Measurements from ENCODE around the gene PTPN9. TPM values are rescaled to one million over a fixed set of nuclear protein-coding genes. Genes with fewer than 3 reads are reported as not detected.

The PTPN9 gene
- total and polyA plus RNA-seq, 2 of the 13 experiments (the other 11 are each of a cell fraction or from before 2014, with no cell fraction given) = 16.6 to 19.9 TPM

- TF ChIP-seq, protein P1, sequence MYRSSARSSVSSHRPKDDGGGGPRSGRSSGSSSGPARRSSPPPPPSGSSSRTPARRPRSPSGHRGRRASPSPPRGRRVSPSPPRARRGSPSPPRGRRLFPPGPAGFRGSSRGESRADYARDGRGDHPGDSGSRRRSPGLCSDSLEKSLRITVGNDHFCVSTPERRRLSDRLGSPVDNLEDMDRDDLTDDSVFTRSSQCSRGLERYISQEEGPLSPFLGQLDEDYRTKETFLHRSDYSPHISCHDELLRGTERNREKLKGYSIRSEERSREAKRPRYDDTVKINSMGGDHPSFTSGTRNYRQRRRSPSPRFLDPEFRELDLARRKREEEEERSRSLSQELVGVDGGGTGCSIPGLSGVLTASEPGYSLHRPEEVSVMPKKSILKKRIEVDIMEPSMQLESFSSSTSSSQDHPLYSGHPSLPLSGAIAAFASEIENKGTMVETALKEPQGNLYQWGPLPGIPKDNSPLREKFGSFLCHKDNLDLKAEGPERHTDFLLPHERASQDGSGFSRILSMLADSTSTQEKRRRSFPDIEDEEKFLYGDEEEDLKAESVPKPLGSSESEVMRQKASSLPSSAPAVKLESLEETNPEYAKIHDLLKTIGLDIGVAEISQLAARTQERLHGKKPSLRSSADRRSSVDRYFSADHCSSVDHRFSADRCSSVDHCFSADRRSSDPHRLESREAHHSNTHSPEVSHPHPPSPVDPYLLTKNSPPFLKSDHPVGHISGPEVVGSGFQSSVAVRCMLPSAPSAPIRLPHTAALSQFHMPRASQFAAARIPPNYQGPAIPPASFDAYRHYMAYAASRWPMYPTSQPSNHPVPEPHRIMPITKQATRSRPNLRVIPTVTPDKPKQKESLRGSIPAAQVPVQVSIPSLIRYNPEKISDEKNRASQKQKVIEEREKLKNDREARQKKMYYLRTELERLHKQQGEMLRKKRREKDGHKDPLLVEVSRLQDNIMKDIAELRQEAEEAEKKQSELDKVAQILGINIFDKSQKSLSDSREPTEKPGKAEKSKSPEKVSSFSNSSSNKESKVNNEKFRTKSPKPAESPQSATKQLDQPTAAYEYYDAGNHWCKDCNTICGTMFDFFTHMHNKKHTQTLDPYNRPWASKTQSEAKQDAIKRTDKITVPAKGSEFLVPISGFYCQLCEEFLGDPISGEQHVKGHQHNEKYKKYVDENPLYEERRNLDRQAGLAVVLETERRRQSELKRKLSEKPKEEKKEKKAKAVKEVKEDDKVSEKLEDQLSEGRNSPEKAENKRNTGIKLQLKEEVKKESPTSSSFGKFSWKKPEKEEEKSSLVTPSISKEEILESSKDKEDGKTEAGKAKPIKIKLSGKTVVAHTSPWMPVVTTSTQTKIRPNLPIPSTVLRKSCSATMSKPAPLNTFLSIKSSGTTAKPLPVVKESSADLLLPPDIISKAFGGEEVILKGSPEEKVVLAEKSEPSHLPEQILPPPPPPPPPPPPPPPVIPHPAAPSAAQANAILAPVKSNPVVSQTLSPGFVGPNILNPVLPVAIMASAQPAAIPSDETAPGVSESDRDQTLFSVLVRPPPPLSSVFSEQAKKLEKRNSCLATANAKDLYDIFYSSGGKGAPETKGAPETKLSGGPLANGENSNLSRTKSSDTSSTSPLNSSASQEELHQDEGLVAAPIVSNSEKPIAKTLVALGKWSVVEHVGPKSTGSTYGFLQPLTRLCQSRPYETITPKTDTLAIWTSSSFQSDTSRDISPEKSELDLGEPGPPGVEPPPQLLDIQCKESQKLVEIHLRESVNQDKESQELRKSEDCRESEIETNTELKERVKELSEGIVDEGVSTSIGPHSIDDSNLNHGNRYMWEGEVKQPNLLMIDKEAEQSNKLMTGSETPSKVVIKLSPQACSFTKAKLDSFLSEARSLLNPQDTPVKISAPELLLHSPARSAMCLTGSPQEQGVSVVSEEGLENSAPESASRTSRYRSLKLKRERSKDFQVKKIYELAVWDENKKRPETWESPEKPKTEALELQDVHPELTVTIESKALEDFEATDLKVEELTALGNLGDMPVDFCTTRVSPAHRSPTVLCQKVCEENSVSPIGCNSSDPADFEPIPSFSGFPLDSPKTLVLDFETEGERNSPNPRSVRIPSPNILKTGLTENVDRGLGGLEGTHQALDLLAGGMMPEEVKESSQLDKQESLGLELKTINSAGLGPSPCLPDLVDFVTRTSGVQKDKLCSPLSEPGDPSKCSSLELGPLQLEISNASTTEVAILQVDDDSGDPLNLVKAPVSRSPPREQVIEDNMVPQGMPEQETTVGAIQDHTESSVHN (CRISPR knock-in tag; IDR thresholded peaks at IDR 0.05) = no peak
- TF ChIP-seq SRY (CRISPR knock-in tag; IDR thresholded peaks at IDR 0.05) (0 out of 2 replicates have a peak, but pooled peaks have one; percentile 52), FOXC1 (CRISPR knock-in tag; IDR thresholded peaks at IDR 0.05; ENCODE audit: borderline replicate concordance) (no peak), CBX2 (IDR thresholded peaks at IDR 0.05; ENCODE audit: low read depth, low read length) (no peak), CBX2 (CRISPR knock-in tag; IDR thresholded peaks at IDR 0.05; ENCODE audit: low read depth) (no peak), SALL1 (CRISPR knock-in tag; IDR thresholded peaks at IDR 0.05) (no peak), NFE2L1 (CRISPR knock-in tag; IDR thresholded peaks at IDR 0.05; ENCODE audit: borderline replicate concordance) (no peak), SPEN (CRISPR knock-in tag; IDR thresholded peaks at IDR 0.05; ENCODE audit: low read depth) (no peak), KDM5A (IDR thresholded peaks at IDR 0.05; ENCODE audit: borderline replicate concordance, low read length) (no peak; the same call in 1 of the 2 replicates), ZNF724P (CRISPR knock-in tag; IDR thresholded peaks at IDR 0.05; ENCODE audit: borderline replicate concordance) (no peak), PRDM10 (CRISPR knock-in tag; IDR thresholded peaks at IDR 0.05; ENCODE audit: low read depth) (no peak), SNRNP70 (IDR thresholded peaks at IDR 0.05; ENCODE audit: low read depth, low read length) (no peak), SRSF9 (IDR thresholded peaks at IDR 0.05; ENCODE audit: borderline replicate concordance, insufficient read depth, low read depth, low read length, poor library complexity, severe bottlenecking) (no peak), TGIF2 (CRISPR knock-in tag; IDR thresholded peaks at IDR 0.05) (no peak), ARHGAP35 (CRISPR knock-in tag; IDR thresholded peaks at IDR 0.05; ENCODE audit: borderline replicate concordance) (no peak), SMARCC2 (IDR thresholded peaks at IDR 0.05) (no peak)
- TF ChIP-seq, protein P2, sequence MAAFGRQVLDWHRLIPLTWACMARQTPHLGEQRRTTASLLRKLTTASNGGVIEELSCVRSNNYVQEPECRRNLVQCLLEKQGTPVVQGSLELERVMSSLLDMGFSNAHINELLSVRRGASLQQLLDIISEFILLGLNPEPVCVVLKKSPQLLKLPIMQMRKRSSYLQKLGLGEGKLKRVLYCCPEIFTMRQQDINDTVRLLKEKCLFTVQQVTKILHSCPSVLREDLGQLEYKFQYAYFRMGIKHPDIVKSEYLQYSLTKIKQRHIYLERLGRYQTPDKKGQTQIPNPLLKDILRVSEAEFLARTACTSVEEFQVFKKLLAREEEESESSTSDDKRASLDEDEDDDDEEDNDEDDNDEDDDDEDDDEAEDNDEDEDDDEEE (CRISPR knock-in tag; IDR thresholded peaks at IDR 0.05) = no peak
Observed at GRCh38 chr15:75455424-75455981, 123.6 kb downstream of the PTPN9 start (continued).

Data from HepG2 (cell line).